Activated T-cell treated with anti-CD3 and anti-CD28 coated beads for 1 hour (primary cell): Measurements from ENCODE around the gene RBMXL2.

ENCODE experiments used
- DNase-seq: peaks from one replicate; pipeline ENCODE4 v3.0.0-alpha.2; 2020; ENCODE audit warnings: low read depth

Gene RBMXL2

DNA sequence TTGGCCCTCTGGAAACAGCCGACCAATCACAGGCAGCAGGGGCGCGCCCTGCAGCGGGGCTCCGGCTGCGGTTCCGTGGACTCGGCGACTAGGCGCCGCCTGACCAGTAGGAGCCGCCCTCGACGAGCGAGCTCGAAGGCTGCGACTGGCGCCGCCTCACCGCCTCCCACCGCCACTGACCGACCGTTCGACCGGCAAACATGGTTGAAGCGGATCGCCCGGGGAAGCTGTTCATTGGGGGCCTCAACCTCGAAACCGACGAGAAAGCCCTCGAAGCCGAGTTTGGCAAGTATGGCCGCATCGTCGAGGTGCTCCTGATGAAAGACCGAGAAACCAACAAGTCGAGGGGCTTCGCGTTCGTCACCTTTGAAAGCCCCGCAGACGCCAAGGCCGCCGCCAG, at the start of gene RBMXL2:
RBMXL2 (plus strand) TSS at position 78 of the 400 bp plus-strand sequence; CDS start at position 201, 123 bp downstream.
- DNase-seq: no peak

- no peak for DNase-seq
Observed at GRCh38 chr11:7046474-7047175, 42.2 kb upstream of the RBMXL2 start.

- DNase-seq: no peak
Observed at GRCh38 chr11:7050191-7050590, 38.6 kb upstream of the RBMXL2 start.

DNA sequence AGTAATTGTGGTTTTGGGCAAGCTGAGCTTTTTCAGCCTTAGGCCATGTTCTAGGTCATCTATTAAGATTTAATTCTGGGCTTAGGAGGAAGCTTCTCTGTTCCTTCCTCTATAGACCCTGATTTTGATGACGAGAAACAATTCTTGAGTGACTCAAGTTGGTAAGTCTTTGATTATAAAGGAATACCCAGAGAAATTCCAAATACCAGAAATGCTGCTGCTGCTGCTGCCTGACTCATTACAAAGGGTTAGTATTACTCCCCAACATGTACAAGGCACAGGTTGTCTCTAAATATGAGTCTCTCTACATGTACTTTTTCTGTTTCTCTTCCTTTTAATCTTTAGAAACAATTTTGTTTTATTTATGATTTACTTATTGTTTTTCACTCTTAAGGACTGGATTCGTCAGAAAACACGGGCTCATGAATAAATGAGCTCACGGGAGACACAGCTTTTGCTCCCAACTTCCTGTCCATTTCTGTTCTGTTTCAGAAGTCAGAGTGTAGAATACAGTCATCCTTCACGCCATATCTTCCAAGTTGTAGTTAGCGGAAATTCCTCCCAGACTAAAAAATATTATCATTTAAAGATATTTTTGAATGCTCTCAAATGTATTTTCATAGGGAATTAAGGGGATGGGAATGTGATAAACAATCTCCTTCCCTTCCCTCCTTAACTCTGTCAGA, 31.8 kb upstream of the RBMXL2 start:
- no peak for DNase-seq

DNA sequence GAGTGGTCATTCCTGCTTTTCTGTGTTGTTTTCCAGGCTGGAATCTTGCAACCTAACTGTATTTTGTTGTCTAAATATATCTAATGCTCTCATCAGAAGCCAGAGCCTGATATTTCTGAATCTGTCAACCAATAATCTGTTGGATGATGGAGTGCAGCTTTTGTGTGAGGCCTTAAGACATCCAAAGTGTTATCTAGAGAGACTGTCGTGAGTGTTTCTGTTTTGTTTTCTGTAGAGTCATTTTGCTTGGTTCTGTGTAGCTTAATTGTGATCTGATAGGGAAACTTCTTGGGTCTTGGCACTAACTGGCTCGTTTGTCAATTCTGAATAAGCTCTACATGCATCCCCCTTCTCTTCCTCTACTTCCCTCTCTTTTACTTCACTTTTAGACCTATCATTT, 31.2 kb upstream of the RBMXL2 start:
- DNase-seq: no peak

DNA sequence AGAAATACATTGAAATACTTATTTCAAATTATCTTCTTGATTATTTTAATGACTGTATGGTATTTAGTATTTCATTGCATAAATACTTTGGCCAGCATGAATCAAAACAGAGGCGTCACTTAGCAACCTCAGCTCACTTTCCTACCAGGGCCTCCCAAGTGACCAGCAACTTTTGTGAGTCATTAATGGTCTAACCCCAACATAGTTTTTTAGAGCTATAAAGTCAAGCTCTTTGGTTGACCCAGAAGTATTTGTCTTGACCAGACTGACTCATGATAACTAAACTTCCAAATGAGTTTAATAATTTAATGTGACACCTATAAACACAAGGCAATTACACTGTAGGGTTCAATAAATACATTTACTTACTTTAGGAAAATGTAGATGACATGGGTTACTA, 27.9 kb upstream of the RBMXL2 start:
- DNase-seq: no peak

DNA sequence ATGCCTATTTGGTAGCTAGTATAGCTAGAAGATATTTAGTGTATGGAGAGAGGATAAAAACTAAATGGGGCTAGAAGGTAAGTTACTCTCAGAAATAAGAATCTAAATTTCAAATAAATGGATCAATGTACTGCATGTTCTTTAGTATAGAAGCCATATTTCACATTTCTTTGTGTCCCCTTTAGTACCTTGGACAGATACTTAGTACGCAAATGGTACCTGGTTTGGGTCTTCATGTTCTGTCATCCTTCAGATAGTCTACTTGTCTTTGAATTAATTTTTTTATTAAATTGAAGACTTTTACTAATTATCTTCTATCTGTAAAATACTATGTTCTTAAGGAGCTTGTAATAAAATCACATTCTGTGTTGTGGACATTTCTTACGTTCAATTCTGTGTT, 26.3 kb upstream of the RBMXL2 start:
- no peak for DNase-seq

DNA sequence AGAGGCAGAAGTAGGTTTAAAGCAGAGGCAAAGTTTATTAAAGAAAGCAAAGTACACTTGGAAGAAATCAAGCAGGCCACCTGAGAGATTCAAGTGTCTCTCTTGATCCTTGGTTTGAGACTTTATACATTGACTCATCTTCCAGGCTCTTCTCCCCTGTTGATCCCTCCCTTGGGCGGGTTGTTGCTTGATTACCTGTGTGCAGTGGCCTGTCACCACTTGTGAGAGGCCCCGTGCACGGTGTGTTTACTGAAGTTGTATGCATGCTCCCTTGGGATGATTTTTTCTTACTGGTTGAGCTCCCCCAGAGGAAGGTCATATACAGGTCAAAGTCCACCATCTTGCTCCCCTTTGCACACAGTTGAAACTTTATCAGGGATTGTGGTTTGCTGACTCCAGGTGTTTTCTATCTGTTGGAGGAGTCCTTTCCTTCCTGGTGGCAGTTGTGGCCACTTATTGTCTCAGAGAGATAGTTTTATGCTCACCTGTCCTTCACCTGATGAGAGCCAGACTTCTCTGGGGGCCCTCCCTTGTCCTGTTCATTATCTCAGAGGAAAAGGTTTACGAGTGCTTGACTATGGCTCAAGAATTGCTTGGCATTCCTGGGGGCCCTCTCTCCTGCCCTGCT, 16.3 kb upstream of the RBMXL2 start:
- DNase-seq: no peak

GRCh38 chr11:7077101-7077500, 11.7 kb upstream of the RBMXL2 start:
- DNase-seq: no peak

- DNase-seq: no peak
Observed at GRCh38 chr11:7079545-7080135, 9.2 kb upstream of the RBMXL2 start.

GRCh38 chr11:7080900-7081299, 7.9 kb upstream of the RBMXL2 start:
- DNase-seq: no peak

- DNase-seq: no peak
Observed at GRCh38 chr11:7081441-7081840, 7.4 kb upstream of the RBMXL2 start.

- no peak for DNase-seq
Observed at GRCh38 chr11:7089328-7090251, 792 bp downstream of the RBMXL2 start.

DNA sequence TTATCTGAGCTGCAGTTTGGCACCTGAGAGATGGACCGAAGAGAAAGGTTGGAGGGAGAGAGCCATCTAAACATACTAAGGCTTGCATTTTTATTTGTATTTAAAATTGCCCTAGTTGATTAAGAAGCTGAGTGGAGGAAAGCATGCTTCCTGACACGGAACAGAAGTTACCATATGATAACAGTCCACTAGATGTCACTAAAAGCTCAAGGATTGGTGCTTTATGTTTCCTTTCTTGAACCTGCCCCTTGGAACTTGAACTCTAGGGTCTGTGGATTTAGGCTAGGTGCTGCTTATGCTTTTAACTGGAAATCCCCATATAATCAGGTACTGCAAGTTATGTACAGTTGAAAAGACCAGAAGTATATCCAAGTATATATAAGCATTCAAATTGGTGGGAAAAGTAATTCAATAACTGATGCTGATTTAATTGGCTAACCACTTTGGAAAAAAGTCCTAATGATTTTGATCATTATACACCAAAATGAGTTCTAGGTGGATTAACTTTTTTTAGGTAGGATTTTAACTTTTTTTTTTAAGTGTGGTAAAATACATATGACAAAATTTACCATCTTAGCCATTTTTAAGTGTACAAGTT, 9.5 kb downstream of the RBMXL2 start:
- no peak for DNase-seq

GRCh38 chr11:7115780-7116179, 27.0 kb downstream of the RBMXL2 start:
- DNase-seq: no peak

- DNase-seq: no peak
Observed at GRCh38 chr11:7116370-7116769, 27.6 kb downstream of the RBMXL2 start.

GRCh38 chr11:7138051-7138450, 49.3 kb downstream of the RBMXL2 start:
- DNase-seq: no peak
